NCI-H1092 treated with DMSO at 0.1 percent for 48 hours (cell line): ENCODE measurements around the gene JCAD.
"Not testable (repeated sequence)": the region's sequence is repeated elsewhere in the genome, so short reads cannot be mapped to it uniquely, and the experiment has no call there.

Experiments used
- DNase-seq: peaks from one replicate; lab custom pipeline; 2025; lab: John Stamatoyannopoulos, UW

The JCAD gene

GRCh38 chr10:30025428-30025827 lies 34.0 kb downstream of the JCAD start:
- not testable (repeated sequence) for DNase-seq

- no peak for DNase-seq
These were observed 36.8 kb downstream of the JCAD start for GRCh38 chr10:30022590-30022989.

DNA sequence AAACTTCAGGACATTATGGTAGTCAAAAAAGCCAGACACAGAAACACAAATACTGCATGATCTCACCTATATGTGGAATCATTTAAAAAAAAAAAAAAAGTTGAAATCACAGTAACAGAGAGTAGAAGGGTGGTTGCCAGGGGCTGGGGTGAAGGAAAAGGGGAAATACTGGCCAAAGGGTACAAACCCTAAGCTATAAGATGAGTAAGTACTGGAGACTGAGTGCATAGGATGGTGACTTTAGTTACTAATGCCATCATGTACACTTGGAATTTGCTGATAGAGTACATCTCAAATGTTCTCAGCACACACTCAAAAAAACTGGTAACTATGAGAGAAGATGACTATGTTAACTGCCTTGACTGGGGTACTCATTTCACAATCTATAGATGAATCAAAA lies 39.9 kb downstream of the JCAD start:
- no peak for DNase-seq

DNA sequence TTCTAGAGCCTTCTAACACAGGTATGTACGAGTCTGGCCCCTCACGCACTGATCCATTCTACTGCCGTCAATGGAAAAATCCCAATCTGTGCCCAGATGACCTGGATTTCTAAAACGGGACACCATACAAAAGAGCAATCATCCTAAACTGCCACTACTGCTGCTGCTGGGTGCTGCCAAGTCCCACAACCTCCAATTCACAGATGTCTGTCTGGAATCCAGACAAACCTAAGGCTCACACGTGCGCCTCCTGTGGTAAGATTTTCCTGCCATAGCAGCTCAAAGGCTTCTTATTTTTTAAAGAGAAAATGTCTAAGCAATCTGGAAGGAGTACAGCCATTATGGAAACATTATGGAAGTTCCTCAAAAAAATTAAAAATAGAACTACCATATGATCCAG lies 40.9 kb downstream of the JCAD start:
- DNase-seq: no peak

- DNase-seq: no peak
These were observed 41.4 kb downstream of the JCAD start for GRCh38 chr10:30017966-30018365.

DNA sequence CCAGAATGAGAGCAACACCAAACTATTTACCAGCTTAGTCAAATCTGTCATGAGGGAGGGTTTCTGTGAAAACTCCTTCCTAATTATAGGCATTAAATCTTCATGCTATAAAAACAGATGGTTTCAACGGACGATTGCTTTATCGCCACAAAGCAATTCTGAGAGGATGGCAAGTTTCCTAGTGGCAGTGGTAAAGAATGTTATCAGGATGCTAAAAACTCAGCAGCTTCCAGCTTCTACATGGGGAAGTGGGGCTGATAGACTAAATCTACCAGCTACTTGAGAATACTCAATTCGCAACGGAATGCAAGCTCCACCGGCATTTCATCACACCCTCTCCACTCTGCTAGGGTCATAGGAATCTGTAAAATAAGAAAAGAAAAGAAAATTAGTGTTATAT lies 41.8 kb downstream of the JCAD start:
- DNase-seq: no peak

- DNase-seq: no peak
These were observed 44.9 kb downstream of the JCAD start for GRCh38 chr10:30014511-30014910.

GRCh38 chr10:30013757-30014156 lies 45.6 kb downstream of the JCAD start:
- DNase-seq: peak; percentile 68

GRCh38 chr10:30011956-30012647 lies 47.3 kb downstream of the JCAD start:
- DNase-seq: no peak

DNA sequence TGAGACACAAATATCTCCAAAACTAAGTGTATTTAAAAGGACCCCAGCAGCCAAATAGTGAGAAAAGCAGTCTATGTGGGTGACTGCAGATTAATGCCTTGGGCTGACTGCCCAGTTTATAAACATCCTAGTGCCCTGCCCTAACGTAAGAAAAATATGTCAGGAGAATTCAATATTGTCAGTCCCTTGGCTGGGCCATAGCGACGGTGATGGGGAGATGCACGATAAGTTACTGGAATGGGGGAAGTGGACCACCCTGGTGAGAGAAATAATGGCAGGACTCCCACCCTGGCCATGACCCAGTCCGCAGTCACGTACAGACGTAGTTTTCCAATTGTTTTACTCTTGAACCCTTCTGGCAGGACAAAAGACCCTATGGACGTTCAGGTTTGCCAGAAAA lies 48.0 kb downstream of the JCAD start:
- DNase-seq: no peak

GRCh38 chr10:30007406-30007805 lies 52.0 kb downstream of the JCAD start:
- no peak for DNase-seq

GRCh38 chr10:30006410-30006809 lies 53.0 kb downstream of the JCAD start:
- DNase-seq: no peak

GRCh38 chr10:30005116-30005515 lies 54.3 kb downstream of the JCAD start:
- DNase-seq: not testable (repeated sequence)

DNA sequence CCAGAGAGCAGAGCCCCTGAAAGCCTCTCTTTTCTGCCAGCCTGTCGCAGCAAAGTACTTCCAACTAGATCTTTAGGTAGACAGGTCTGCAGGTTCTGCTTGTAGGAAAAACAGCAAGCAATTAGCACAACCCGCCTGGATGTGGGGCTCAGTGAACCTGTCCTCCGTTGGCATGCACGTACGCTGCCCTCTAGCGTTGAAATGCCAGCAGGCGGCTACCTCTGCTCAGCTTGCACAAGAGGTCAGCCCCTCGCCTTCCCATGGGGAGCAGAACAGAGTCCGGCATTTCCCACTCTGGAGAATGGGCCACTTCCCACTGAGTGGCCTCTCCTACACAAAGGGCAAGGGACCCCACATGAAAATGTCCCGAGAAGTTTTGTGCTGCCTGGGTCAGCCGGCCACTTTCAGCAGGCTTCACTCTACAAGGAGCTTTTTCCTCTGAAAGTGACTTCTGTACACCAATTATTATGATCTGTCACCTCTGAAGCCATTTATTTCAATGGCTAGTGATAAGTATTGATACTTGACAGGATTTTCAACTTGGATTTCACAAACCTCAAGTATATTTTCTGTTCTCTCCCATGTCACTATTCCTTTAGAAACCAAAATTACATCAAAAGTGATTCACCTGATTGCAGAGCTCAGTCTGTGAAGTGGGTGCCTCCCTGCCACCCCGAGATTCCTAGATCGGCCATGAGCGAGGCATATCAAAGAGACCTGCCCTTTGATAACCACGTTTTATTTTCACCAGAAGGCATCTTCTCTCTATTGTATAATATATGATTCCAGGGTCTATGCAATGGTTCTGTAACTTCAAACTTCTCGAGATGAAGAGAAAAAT lies 56.7 kb downstream of the JCAD start:
- DNase-seq: peak; percentile 37

- DNase-seq: no peak
These were observed 58.4 kb downstream of the JCAD start for GRCh38 chr10:30000802-30001571.

- DNase-seq: peak; percentile 25
These were observed 61.1 kb downstream of the JCAD start for GRCh38 chr10:29998142-29998808.

DNA sequence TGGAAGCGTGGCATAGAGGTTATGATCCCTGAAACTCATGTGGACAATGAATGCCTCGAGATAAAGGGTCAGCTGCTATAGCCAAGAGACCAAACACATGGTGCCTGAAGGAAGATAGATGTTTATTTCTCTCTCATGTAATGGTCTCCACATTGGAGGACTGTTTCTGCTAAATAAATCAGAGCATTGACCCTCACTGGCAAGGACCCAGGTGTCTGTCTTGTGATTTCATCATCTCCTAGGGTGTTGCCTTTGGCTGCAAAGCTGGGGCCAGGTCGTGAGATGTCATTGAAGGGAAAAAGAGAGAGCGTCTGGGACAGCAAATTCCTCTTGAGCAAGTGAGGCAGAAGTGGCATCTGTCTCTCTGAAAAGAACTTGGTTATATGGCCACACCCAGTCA lies 64.6 kb downstream of the JCAD start:
- DNase-seq: no peak

DNA sequence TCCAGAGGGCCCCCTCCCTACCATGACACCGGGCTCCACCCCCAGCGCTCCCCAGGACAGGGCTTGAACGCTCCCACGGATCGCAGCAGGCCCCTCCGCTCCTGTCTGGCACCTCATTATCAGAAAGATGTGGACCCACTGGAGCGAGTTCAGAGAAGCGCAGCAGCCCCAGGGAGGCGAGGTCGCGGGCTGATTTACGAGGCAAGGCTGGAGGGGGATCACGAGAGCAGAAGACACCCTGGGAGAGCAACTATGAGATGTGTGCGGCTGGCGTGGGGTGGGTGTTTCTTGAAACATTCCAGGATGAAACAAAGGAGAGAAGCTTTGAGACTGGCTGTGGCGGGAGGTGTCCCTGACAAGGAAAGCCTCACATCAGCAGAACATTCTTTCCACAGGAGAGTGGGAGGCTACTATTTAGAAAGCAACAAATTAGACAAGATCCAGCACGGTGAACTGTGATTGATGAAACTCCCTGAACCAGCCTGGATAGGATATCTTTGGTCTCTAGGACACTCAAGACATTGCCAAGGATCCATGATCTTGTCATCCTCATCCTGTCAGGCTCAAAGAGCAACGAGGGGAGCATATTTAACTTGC lies 66.0 kb downstream of the JCAD start:
- DNase-seq: no peak

DNA sequence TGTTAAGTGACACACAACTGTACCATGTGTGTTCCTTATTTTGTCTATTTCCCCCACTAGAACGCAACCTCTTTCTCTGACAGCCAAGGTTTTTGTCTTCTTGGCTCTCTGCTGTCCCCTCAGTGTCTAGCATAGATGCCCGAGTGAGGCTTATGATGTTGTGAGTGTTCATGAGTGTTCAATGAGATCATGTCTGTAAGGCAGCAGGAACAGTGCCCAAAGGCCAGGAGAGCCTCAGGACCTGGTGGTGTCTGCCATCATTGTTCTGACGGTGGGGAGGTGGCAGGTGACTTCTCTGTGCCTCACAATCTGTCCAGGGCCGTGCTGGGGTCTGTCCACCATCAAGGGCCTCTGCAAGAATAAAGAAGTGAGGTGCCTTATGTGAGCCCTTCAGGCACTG lies 66.5 kb downstream of the JCAD start:
- no peak for DNase-seq

DNA sequence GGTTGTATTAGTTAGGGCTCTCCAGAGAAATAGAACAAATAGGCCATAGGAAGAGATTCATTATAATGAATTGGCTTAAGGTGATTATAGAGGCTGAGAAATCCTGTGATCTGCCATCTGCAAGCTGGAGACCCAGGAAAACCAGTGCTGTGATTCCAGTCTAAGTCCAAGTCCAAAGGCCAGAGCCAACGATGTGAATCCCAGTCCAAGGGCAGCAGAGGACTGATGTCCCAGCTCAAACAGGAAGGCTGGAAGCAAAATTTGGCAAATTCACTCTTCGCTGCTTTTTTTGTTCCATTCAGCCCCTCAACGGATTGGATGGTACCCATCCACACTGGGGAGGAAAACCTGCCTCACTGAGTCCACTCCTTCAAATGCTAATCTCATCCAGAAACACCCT lies 68.0 kb downstream of the JCAD start:
- no peak for DNase-seq

DNA sequence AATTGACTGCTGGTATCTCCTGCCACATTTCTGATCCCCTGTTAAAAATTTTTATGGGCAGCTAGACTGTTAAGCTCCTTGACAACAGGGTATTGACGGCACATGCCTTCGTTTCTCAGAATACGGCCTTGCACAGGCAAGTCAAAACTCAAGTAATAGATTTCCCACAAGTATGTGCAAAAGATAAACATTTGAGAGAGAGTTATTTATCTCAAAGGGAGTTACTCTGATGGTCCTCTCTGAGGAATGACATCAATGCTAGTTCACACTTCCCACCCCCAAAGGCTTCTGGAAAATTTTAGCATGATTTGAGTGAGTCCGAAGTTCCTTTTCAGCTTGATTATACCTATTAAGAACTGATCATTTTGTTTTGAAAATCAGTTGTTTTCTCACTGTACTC lies 71.9 kb downstream of the JCAD start:
- no peak for DNase-seq
